Myocyte (in vitro differentiated cells): ENCODE results near the gene HLA-DRB1. TPM values are rescaled to one million over a fixed set of nuclear protein-coding genes. Genes with fewer than 3 reads are reported as not detected.
"Not testable (repeated sequence)": the region's sequence is repeated elsewhere in the genome, so short reads cannot be mapped to it uniquely, and the experiment has no call there.

Source experiments
- DNase-seq: peaks from one replicate; pipeline ENCODE4 v3.0.0-alpha.2; 2012; ENCODE audit warnings: low read depth
- polyA plus RNA-seq: library from polyadenylated mRNA; unstranded; fragments of >200 nt; gene quantifications from one replicate; pipeline ENCODE4 v1.2.1, GENCODE V29; 2012; ENCODE audit warnings: missing spikeins
- total RNA-seq: library from RNA; depleted of rRNA; stranded (reverse); fragments of >200 nt; gene quantifications from 2 replicates; pipeline ENCODE4 v1.2.3, GENCODE V29; 2014

HLA-DRB1 gene
- 0.21 TPM in 1 of 2 replicates, not detected in the other for total RNA-seq
- not detected for polyA plus RNA-seq

GRCh38 chr6:32589596-32590449 lies at the start of gene HLA-DRB1:
Gene HLA-DRB1, minus strand, starts transcription at chr6:32589848. Its CDS starts 106 bp downstream, at chr6:32589742.
- no peak for DNase-seq

- no peak for DNase-seq
Measured at GRCh38 chr6:32638532-32639219, 49.0 kb upstream of the HLA-DRB1 start.

- no peak for DNase-seq
Measured at GRCh38 chr6:32637883-32638282, 48.2 kb upstream of the HLA-DRB1 start.

GRCh38 chr6:32637219-32637880 lies 47.7 kb upstream of the HLA-DRB1 start, which contains the start of gene HLA-DQA1:
Gene HLA-DQA1, plus strand, starts transcription at chr6:32637406. Its CDS starts 53 bp downstream, at chr6:32637459.
- no peak for DNase-seq

GRCh38 chr6:32635526-32636123 lies 46.0 kb upstream of the HLA-DRB1 start:
- DNase-seq, result no peak

GRCh38 chr6:32629793-32630192 lies 40.1 kb upstream of the HLA-DRB1 start:
- DNase-seq, result not testable (repeated sequence)

GRCh38 chr6:32627831-32628230 lies 38.2 kb upstream of the HLA-DRB1 start:
- peak; percentile 29 for DNase-seq

GRCh38 chr6:32627249-32627648 lies 37.6 kb upstream of the HLA-DRB1 start:
- DNase-seq, result no peak

GRCh38 chr6:32625137-32625536 lies 35.5 kb upstream of the HLA-DRB1 start:
- no peak for DNase-seq

GRCh38 chr6:32624565-32624964 lies 34.9 kb upstream of the HLA-DRB1 start:
- no peak for DNase-seq

GRCh38 chr6:32623693-32624092 lies 34.0 kb upstream of the HLA-DRB1 start:
- no peak for DNase-seq

GRCh38 chr6:32622545-32623401 lies 33.1 kb upstream of the HLA-DRB1 start:
- peak; percentile 31 for DNase-seq

GRCh38 chr6:32621372-32621771 lies 31.7 kb upstream of the HLA-DRB1 start:
- no peak for DNase-seq

GRCh38 chr6:32617751-32618150 lies 28.1 kb upstream of the HLA-DRB1 start:
- no peak for DNase-seq

- no peak for DNase-seq
Measured at GRCh38 chr6:32615885-32616532, 26.4 kb upstream of the HLA-DRB1 start.

- no peak for DNase-seq
Measured at GRCh38 chr6:32614366-32615081, 24.9 kb upstream of the HLA-DRB1 start.

GRCh38 chr6:32613475-32613874 lies 23.8 kb upstream of the HLA-DRB1 start:
- no peak for DNase-seq

GRCh38 chr6:32610682-32611296 lies 21.1 kb upstream of the HLA-DRB1 start:
- DNase-seq, result no peak
